Lower leg skin (tissue), 3 donors: ENCODE data around the gene KLF14.

Experiments
- CTCF ChIP-seq, 3 donors: fragments of 450-650 bp; IDR thresholded peaks; one replicate each; pipeline ENCODE4 v1.5.1; 2016; ENCODE audit warnings: antibody characterized with exemption in 3 of 3, mild to moderate bottlenecking in 3 of 3, moderate library complexity in 2 of 3
- POLR2A ChIP-seq, 2 donors: fragments of 450-650 bp; IDR thresholded peaks; one replicate each; pipeline ENCODE4 v1.6.1; 2016 to 2017; ENCODE audit warnings: antibody characterized with exemption in 2 of 2, mild to moderate bottlenecking in 1 of 2, moderate library complexity in 1 of 2

- TF ChIP-seq CTCF (IDR thresholded peaks at IDR 0.05) (no peak), POLR2A (IDR thresholded peaks at IDR 0.05) (no peak)
These were observed 16.7 kb upstream of the KLF14 start for GRCh38 chr7:130750755-130751154.
